SKM-1 (cell line): ENCODE results near the gene FGD5.
A peak's percentile ranks its signal among the peaks of the same experiment; 100 is the strongest.

Experiments used
- DNase-seq: peaks from one replicate; lab custom pipeline; 2025; ENCODE audit not compliant: unreplicated experiment; lab: John Stamatoyannopoulos, UW

The FGD5 gene

DNA sequence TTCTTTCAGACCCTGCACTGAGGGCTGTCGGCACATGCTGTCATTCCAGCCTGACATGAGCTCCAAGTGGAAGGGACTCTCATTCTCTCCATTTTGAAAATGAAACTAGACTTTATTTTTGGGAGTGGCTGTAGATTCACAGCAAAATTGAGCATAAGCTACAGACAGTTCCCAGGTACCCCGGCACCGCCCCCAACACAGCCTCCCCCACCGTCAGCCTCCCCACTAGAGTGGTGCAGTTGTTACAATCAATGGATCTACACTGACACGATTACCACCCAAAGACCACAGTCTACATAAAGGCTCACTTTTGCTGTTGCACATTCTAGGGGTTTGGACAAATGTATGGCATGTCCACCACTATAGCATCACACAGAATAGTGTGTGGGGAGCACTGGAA, 29.5 kb upstream of the FGD5 start:
- DNase-seq = no peak

DNA sequence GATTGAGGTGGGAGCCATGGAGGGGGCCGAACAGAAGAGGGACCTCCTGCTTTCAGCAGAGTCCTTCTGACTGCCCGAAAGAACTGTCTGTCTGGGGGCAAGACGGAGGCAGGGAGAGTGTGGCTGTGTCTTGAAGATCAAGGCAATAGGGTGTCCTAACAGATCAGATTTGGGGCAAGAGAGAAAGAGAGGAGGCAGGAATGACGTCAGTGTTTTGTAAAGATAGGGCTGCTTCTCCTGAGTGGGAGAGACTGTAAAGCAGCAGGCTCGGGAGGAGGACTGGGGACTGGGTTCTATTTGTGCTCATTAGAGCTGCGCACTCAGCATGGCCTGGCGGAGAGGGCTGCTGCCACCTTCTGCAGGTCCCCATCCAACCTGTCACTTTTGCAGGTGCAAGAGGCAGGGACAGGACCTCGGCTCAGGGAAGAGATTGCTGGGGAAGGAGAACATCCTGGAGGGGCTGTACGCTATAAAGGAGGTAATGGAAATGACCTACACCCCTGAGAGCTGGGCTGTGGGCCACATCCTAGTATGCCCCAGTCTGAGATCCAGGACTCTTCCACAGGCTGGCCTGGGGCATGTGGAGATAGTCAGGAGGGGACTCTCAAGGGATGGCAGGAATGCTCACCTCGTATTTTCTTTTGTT, 29.0 kb upstream of the FGD5 start:
- no peak for DNase-seq

DNA sequence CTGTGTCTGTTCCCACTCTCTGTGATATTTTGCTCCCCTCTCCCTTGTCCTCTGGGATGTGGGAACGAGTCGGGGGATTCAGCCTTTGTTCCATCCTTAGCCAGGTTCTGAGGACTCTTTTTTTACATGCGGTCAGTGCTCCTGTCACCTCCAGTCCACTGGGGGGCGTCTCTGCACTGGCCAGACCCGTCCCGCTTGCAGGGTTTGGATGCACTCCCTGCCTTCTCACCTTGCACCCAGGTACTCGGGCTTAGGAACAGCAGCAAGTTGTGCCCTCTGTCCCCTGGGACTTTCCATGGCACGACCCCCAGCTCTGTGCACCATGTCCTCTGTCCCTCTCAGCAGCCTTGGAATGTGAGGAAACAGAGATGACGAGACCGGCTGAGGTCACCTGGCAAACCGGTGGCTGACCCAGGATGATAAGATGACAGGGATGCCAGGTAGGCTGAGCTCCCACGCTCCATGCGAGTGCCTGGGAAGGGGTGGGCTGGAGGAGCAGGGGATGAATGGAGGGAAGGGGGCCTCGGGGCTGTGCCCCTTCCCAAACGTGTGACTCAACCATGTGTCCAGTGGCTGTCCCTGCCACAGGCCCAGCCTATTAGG, 27.3 kb upstream of the FGD5 start:
- DNase-seq = peak; percentile 43

DNA sequence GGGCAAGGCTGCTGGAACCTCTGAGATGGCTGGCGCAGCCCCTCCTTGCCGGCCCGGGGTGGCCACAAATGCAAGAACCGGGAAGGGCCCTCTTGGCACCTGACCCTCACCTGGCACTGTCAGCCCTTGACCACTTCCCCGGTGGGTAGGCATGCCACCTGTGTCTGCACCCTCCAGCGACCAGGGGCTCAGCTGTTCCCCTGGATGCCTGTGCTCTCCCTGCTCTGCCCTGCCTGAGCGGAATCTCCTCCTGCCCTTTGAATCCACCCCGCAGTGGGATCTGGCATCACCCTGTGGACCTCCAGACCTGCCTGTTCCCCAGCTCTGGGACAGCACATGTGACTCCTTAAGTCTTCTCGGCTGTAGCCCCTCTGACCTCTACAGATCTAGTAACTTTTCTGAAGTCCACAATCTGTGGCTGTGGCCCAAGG, 26.1 kb upstream of the FGD5 start:
- DNase-seq = no peak

DNA sequence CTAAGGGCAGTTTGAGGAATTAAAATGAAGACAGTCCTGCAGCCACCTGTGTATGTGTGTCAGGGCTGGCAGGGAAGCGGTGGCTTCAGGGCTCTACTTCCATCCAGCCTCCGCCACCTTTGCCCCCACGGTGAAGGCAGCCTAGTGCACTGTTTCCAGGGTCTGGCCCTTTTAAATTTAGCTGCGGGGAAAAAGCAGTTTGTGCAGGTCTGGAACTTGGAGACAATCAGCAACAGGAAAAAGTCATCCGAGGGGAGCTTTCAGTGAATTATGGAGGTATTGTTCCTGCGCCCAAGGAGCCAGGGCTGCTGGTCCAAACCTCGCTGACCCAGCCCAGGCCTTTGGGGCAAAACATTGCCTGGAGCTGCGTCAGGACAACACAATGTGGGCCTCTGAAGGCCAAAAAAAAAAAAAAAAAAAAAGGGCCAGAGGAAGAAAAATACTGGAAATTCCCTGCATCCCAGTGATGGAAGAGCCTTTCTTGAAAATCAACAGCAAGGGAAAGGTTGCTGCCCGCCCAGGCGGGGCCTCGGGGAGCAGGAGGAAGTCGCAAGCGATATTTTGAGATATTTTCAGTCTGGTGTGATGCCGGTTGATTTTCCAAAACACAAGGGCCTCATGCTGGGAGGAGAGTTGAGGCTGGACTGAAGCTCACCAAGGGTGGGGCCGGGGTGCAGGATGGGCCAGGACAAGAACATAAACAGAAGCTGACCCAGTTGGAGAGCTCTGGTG, 25.5 kb upstream of the FGD5 start:
- DNase-seq = no peak

- DNase-seq = no peak
These were observed 24.9 kb upstream of the FGD5 start for GRCh38 chr3:14793858-14794234.

- DNase-seq = no peak
These were observed 24.3 kb upstream of the FGD5 start for GRCh38 chr3:14794435-14794834.

GRCh38 chr3:14795996-14796395, 22.8 kb upstream of the FGD5 start:
- no peak for DNase-seq

DNA sequence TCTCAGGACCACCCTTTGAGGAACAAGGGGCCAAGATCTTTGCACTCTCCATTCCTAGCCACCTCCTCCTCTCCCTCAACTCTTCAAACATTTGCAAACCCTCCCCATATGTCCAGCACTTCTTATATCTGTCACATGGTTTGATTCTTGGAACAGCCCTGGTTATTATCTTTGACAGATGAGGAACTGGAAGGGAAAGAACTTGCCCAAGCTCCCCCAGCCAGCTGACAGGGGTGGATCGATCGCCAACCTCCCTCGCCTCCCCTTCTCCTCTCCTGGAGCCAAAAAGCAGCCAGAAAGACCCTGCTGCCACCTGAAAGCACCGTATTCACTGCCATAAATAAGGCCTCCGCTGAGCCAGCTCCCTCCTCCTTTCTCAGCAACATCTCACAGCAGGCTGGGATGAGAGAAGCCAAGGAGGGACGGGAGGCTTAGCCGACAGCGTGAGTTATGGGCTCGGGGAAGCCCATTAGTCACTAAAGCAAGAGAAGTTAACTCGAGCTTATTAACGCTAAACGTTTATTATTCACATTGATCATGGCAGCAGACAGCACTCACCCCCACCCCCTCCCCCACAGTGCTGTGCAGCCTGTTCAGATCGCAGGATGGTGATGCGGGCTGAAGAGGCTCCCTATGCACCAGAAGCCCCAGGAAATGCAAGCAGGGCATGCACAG, 22.2 kb upstream of the FGD5 start:
- no peak for DNase-seq

DNA sequence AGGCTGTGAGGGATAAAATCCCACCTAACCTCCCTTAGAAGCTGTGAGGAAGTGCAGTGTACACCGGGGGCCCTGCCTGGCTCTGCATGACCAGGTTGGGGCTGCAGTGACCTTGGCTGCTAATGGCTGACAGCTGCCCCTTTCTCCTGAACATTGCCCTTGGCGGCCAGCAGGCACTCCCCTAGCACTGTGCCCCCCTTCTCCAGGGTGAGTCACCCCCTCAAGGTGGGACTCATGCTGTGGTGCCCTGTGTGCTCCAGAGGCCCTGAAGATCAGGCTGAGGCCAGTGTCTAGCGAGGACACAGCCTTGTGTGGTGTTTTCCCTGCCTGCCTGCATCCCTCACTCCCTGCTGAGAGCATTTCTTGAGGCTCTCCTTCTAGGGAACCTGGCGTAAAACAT, 21.0 kb upstream of the FGD5 start:
- no peak for DNase-seq

DNA sequence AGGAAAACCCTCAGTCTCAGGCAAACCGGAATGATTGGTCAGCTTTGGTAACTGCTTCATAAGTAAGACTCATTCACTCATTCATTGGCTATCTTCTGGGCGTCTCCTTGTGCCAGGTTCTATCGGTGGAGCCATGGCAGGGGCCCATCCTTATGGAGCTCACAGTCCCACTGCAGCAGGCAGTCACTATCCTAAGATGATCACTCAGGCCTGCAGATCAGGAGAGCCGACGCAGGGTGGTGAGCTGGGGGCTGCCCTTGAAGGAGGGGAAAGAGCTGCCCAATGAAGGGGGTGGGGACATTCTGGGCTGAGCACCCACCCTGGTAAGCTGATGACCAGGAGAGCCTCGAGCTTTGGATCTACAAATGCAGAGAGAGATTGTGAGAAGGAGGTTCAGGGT, 20.5 kb upstream of the FGD5 start:
- no peak for DNase-seq

DNA sequence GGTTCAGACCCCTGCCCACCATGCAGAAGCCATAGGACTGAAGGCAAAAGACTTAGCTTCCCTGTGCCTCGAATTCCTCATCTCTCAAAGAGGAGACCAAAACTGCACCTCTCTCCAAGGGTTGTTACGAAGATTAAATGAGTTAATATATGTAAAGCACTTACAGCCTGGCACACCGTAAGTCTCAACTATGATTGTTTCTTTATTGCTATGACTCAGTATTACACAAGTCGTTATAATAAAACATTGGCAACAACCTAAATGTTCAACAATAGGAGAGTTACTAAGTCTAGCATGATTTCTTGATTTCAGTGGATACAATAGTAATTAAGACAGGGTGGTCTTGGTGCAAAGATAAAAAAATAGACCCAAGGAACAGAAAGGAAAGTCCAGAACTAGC, 19.6 kb upstream of the FGD5 start:
- no peak for DNase-seq

- no peak for DNase-seq
These were observed 17.7 kb upstream of the FGD5 start for GRCh38 chr3:14801031-14801430.

- no peak for DNase-seq
These were observed 16.9 kb upstream of the FGD5 start for GRCh38 chr3:14801668-14802380.

DNA sequence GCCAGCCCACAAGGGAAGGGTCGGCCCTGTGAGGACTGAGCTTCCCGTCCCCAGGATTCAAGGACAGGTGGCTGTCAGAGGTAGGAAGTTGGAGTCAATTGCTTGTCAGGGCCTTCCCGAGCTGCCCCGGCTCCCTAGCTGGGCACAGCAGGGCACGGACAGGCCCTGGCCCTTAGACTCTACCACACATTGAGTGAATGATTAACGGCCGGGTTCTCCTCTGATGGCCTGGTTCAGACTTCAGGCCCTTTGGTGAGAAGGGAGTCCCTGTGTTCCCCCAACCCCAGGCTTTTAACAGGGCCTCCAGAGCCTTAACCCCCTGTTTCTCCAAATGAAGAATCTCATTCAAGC, 16.4 kb upstream of the FGD5 start:
- no peak for DNase-seq

GRCh38 chr3:14803101-14803980, 15.4 kb upstream of the FGD5 start:
- no peak for DNase-seq

DNA sequence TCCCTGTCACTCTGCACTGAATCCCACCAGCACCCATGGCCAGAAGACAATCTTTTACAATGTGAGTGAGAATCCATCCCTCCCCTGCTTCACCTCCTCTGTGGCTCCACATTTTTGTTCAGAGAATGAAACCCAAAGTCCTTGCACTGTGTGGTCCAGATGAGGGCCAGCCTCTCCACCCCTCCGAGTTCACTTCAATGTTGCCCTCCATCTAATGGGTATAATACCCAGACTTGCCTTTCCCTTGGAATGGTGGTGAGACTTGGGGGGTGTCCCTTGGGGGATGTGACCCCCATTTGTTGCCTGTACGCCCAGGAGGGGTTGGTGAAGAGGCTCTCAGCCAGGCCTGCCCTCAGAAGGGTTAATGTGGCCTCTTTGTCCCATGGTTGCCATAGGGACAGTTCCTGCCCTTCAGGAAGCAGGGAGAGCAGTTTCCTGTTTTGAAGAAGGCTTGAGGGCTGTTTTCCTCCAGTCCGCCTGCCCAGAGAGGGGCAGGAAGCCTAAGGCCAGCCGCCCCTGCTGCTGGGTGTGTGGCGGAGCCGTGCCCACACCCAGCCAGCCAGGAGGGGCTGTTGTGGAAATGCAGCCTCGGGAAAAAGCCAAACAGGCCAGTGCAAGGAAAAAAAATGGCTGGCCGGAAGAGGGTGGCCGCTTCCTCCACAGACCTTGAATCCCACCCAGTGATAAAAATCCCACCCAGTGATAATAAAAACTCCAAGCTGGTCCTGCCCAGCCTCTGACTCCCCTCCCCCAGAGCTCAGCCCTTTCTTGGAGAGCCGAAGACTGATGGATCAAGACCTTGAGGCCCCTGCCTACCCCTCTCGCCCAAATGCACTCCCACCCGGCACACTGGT, 14.6 kb upstream of the FGD5 start:
- no peak for DNase-seq

- DNase-seq = no peak
These were observed 13.7 kb upstream of the FGD5 start for GRCh38 chr3:14804835-14805780.
